ENCODE measurements around the gene WWTR1.

WWTR1 gene

GRCh38 chr3:149657926-149658743 lies at the start of gene WWTR1:
WWTR1 (minus strand) TSS chr3:149658025; CDS start chr3:149657306, 719 bp downstream.
- H3K27me3 Mint-ChIP-seq: peaks cover 64% of the 10 kb centered on the region
- peak within 1 kb of the TSS; percentile 71 for H3K27ac Mint-ChIP-seq
- H3K4me3 Mint-ChIP-seq: peak within 1 kb of the TSS; percentile 82
- peak; percentile 48 for DNase-seq
- H3K4me1 Mint-ChIP-seq (ENCODE audit: low read depth): peaks cover 20% of the 10 kb centered on the region
- H3K9me3 Mint-ChIP-seq: no peaks in the 10 kb centered on the region
- H3K36me3 Mint-ChIP-seq (ENCODE audit: low read depth): no peaks in the 10 kb centered on the region

DNA sequence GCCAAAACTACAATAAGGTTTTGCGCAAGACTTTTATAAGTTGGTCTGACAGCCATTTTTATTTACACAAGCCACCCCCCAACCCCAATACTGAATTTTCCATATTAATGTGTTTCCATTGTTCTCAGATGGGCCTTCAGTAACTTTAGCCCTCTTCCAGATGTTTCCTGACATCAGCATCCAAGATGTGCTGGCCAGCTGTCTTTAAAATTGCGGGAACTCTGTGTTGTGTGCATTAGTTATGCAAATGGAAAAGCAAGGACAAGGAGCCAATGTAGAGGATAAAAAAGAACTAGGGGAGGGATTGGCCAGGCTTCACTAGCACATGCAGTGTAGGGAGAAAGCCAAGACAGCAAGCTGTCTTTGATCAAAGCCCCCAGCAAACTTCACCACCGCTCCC lies 49.1 kb upstream of the WWTR1 start:
- Mint-ChIP-seq H3K36me3 (ENCODE audit: low read depth) (no peaks in the 10 kb centered on the region), H3K4me3 (no peak overlapping the region), H3K9me3 (no peaks in the 10 kb centered on the region), H3K27me3 (no peaks in the 10 kb centered on the region), H3K4me1 (ENCODE audit: low read depth) (peaks cover 20% of the 10 kb centered on the region), H3K27ac (no peak overlapping the region)
- DNase-seq: no peak

DNA sequence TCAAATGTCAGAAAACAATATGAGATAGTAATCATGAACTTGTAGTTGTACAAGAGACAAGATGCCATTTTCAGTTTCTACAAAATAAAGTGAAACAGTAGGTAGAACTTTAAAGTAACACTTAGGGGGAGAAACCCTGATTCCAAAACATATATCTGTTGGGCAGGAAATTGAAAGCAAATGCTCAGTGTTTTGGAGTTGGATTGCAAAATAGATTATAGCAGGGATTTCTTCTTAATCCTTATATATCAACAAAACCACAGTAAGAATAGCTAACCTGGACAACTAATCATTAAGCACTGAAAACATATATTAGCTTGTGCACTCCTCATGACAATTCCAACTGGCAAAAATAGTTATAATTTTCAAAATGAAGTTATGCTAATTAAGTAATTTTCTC lies 47.6 kb upstream of the WWTR1 start:
- no peak overlapping the region for H3K27ac Mint-ChIP-seq
- H3K4me1 Mint-ChIP-seq (ENCODE audit: low read depth): peaks cover 27% of the 10 kb centered on the region
- no peaks in the 10 kb centered on the region for H3K27me3 Mint-ChIP-seq
- H3K36me3 Mint-ChIP-seq (ENCODE audit: low read depth): no peaks in the 10 kb centered on the region
- no peak for DNase-seq
- no peaks in the 10 kb centered on the region for H3K9me3 Mint-ChIP-seq
- no peak overlapping the region for H3K4me3 Mint-ChIP-seq

DNA sequence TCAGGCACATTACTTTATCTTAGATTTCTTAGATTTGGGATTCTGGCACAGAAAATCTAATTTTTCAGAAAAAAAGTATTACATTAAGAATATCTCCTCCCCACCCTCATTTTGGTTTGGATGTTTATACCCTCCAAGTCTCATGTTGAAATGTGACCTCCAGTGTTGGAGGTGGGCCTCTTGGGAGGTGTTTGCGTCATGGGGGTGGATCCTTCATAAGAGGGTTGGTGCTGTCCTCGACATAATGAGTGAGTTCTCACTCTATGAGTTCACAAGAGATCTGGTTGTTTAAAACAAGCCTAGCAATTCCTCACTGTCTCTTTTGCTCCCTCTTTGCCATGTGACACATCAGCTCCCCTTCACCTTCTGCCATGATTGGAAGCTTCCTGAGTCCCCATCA lies 45.6 kb upstream of the WWTR1 start:
- DNase-seq: no peak
- H3K9me3 Mint-ChIP-seq: peaks cover 6% of the 10 kb centered on the region
- no peak overlapping the region for H3K27ac Mint-ChIP-seq
- H3K27me3 Mint-ChIP-seq: no peaks in the 10 kb centered on the region
- no peak overlapping the region for H3K4me3 Mint-ChIP-seq
- peaks cover 27% of the 10 kb centered on the region for H3K4me1 Mint-ChIP-seq (ENCODE audit: low read depth)
- no peaks in the 10 kb centered on the region for H3K36me3 Mint-ChIP-seq (ENCODE audit: low read depth)

GRCh38 chr3:149702691-149703441 lies 45.0 kb upstream of the WWTR1 start:
- Mint-ChIP-seq H3K27ac (peak overlapping the region; percentile 86), H3K4me3 (no peak overlapping the region), H3K4me1 (ENCODE audit: low read depth) (peaks cover 27% of the 10 kb centered on the region), H3K36me3 (ENCODE audit: low read depth) (no peaks in the 10 kb centered on the region), H3K9me3 (peaks cover 12% of the 10 kb centered on the region), H3K27me3 (no peaks in the 10 kb centered on the region)
- DNase-seq: no peak

GRCh38 chr3:149701977-149702350 lies 44.1 kb upstream of the WWTR1 start:
- H3K4me1 Mint-ChIP-seq (ENCODE audit: low read depth): peaks cover 27% of the 10 kb centered on the region
- H3K4me3 Mint-ChIP-seq: peak overlapping the region; percentile 67
- H3K27ac Mint-ChIP-seq: peak overlapping the region; percentile 75
- H3K9me3 Mint-ChIP-seq: peaks cover 18% of the 10 kb centered on the region
- no peak for DNase-seq
- H3K27me3 Mint-ChIP-seq: no peaks in the 10 kb centered on the region
- no peaks in the 10 kb centered on the region for H3K36me3 Mint-ChIP-seq (ENCODE audit: low read depth)

DNA sequence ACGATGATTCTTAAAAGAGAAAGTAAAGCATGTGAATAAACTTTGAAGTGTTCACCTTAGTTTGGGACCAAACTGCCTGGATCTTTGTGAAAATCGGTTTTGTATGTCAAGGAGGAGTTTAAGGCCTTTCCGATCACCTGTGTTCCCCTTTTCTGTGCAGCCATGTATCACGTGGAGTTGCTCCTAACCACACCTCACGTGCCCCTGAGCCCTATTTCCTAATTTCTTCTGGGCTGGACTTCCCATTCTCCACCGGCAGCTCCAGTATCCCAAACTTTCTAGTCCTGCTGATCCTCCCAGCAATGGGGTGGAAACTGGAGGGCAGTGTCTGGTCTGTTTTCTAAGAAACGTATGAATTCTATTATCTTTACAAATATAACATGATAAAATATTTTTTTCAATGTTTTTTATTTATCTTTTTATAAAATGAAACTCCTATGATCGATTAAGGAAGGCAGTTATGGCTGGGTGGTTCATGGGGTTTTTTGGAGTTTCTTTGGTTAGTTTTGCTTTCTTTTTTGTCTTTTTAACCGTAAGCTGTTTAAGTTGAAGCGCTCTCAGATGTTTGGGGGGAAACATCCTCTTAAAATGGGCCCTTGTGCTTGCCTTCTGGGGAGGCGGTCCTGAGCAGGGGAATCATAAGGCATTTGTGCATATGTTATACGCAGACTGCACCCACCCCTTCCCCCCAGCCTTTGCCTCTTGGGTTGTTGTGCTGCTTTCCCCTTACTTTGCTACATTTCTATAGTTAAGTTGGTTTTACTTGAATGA lies 43.6 kb upstream of the WWTR1 start:
- H3K9me3 Mint-ChIP-seq: peaks cover 18% of the 10 kb centered on the region
- H3K36me3 Mint-ChIP-seq (ENCODE audit: low read depth): no peaks in the 10 kb centered on the region
- peak; percentile 42 for DNase-seq
- peak overlapping the region; percentile 75 for H3K27ac Mint-ChIP-seq
- peaks cover 27% of the 10 kb centered on the region for H3K4me1 Mint-ChIP-seq (ENCODE audit: low read depth)
- no peaks in the 10 kb centered on the region for H3K27me3 Mint-ChIP-seq
- peak overlapping the region; percentile 67 for H3K4me3 Mint-ChIP-seq

GRCh38 chr3:149688122-149688757 lies 30.4 kb upstream of the WWTR1 start:
- Mint-ChIP-seq H3K27me3 (peaks cover 8% of the 10 kb centered on the region), H3K36me3 (ENCODE audit: low read depth) (no peaks in the 10 kb centered on the region), H3K4me3 (no peak overlapping the region), H3K27ac (no peak overlapping the region), H3K4me1 (ENCODE audit: low read depth) (no peaks in the 10 kb centered on the region), H3K9me3 (peaks cover 11% of the 10 kb centered on the region)
- no peak for DNase-seq

DNA sequence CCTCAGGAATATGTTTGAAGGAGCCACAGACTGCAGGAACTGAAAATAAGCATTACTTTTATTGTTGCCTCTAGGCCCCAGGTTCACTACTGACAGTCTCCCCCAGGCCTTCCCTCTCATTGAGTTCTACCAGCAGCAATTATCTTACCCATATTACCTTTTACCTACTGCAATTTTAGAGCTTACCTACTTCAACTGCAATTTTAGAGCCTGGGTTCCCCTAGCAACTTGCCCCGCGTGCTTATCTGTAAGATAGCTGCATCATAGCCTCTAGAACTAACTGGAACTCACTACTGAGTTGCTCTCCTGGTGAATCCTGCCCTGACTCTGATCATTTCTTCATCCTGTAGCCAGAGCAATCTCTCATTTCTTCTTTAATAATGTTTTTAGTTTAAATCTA lies 29.2 kb upstream of the WWTR1 start:
- Mint-ChIP-seq H3K27me3 (peaks cover 8% of the 10 kb centered on the region), H3K36me3 (ENCODE audit: low read depth) (no peaks in the 10 kb centered on the region), H3K4me3 (no peak overlapping the region), H3K4me1 (ENCODE audit: low read depth) (no peaks in the 10 kb centered on the region), H3K9me3 (peaks cover 7% of the 10 kb centered on the region), H3K27ac (no peak overlapping the region)
- DNase-seq: no peak

DNA sequence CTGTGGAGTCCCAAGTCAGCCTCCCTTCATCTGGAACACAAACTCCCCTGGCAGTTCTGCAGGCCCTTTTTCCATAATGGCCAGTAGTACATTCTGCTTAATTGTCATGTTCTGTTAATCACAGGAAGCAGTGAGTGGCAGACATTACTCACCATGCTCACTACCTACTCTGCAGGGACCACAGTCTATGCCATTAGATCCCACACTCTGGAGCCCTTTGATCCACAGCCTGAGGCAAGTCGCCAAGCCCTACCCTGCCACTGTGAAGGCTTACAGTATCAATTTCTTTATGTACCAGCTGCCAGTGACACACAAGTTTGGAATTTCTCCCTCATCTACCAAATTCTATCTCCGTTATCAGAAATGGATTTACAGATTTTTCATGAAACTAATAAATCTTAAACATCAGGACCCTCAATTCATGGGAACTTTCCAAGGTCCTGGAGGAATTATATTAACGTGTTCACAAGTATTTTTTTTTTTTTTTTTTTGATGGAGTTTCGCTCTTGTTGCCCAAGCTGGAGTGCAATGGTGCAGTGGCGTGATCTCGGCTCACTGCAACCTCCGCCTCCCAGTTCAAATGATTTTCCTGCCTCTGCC lies 20.6 kb upstream of the WWTR1 start:
- H3K27ac Mint-ChIP-seq: no peak overlapping the region
- no peaks in the 10 kb centered on the region for H3K36me3 Mint-ChIP-seq (ENCODE audit: low read depth)
- peaks cover 2% of the 10 kb centered on the region for H3K4me1 Mint-ChIP-seq (ENCODE audit: low read depth)
- H3K4me3 Mint-ChIP-seq: no peak overlapping the region
- no peak for DNase-seq
- peaks cover 16% of the 10 kb centered on the region for H3K27me3 Mint-ChIP-seq
- no peaks in the 10 kb centered on the region for H3K9me3 Mint-ChIP-seq

DNA sequence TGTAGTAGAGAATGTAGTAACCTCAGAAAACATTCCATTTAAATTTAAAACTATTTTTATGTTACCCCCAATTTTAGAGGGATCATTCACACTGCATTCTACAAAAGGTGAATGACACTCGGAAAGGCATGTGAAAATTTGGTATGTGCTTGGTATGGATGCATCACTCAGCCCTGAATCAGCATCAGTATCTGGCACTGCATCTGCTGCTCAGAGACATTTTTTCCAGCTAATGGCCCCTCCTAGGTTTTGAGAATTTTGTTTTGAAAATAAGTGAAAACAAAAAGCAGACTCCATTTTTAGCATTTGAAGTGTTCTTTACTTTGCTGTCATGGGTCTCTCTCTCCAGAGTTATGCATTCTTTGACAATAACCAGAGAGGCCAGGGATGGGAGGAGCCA lies 15.6 kb upstream of the WWTR1 start:
- Mint-ChIP-seq H3K27me3 (peaks cover 22% of the 10 kb centered on the region), H3K36me3 (ENCODE audit: low read depth) (no peaks in the 10 kb centered on the region), H3K4me3 (no peak overlapping the region), H3K9me3 (no peaks in the 10 kb centered on the region), H3K27ac (no peak overlapping the region), H3K4me1 (ENCODE audit: low read depth) (peaks cover 5% of the 10 kb centered on the region)
- no peak for DNase-seq

GRCh38 chr3:149670742-149671492 lies 13.1 kb upstream of the WWTR1 start:
- Mint-ChIP-seq H3K4me3 (no peak overlapping the region), H3K4me1 (ENCODE audit: low read depth) (peaks cover 5% of the 10 kb centered on the region), H3K27ac (no peak overlapping the region), H3K27me3 (peaks cover 23% of the 10 kb centered on the region), H3K9me3 (no peaks in the 10 kb centered on the region), H3K36me3 (ENCODE audit: low read depth) (no peaks in the 10 kb centered on the region)
- no peak for DNase-seq

DNA sequence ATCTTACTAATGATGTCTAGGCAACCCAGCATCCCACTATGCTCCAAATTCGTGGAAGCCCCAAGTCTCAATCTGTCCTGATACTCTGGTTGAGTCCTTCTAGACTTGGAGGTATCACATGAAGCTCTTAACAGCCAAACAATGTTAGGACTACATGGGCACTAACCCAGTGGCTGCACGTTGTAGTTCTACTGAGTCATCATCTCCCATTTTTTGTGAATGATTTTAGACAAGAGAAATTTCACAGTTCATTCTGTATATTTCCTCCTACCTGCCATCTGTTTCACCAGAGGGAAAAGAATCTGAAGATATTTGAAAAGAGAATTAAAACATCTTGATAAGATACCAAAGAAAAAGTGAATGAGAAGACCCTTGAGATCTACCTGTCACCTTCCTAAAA lies 9.8 kb upstream of the WWTR1 start:
- Mint-ChIP-seq H3K27me3 (peaks cover 31% of the 10 kb centered on the region), H3K4me3 (no peak overlapping the region), H3K27ac (no peak overlapping the region), H3K4me1 (ENCODE audit: low read depth) (peaks cover 5% of the 10 kb centered on the region), H3K9me3 (no peaks in the 10 kb centered on the region), H3K36me3 (ENCODE audit: low read depth) (no peaks in the 10 kb centered on the region)
- DNase-seq: no peak
